Measurements from ENCODE around the gene FAM72D. TPM values are rescaled to one million over a fixed set of nuclear protein-coding genes. Genes with fewer than 3 reads are reported as not detected.
"Not testable (repeated sequence)": the region's sequence is repeated elsewhere in the genome, so short reads cannot be mapped to it uniquely, and the experiment has no call there.

Gene FAM72D
- polyA plus RNA-seq, 3 donors: 0.48 to 1.2 (median 0.79) TPM

- no CpG with 5 or more reads among the region's 4 CpGs for WGBS (ENCODE audit: insufficient coverage)
- H3K9me3 Mint-ChIP-seq; H3K79me2 ChIP-seq (ENCODE audit: insufficient read depth, low read length); H3K4me1 Mint-ChIP-seq; H3K4me3 Mint-ChIP-seq; H3K27ac Mint-ChIP-seq; H3K9me3 ChIP-seq (replicated peaks in 1 of 2; ENCODE audit: control insufficient read depth in 1 of 2, insufficient read depth in 1 of 2, low read length in 2 of 2); H3K36me3 ChIP-seq (replicated peaks in 1 of 2; ENCODE audit: control insufficient read depth in 1 of 2, insufficient read depth in 2 of 2, low read length in 2 of 2); H2AFZ ChIP-seq (ENCODE audit: insufficient read depth, low read depth, low read length, poor library complexity, severe bottlenecking); H3K27me3 Mint-ChIP-seq (ENCODE audit: low read depth in 3 of 3); H3K27ac ChIP-seq (ENCODE audit: low read depth in 1 of 2, low read length in 2 of 2); H3K9ac ChIP-seq (ENCODE audit: insufficient read depth, low read length, poor library complexity, severe bottlenecking); DNase-seq; H3K36me3 Mint-ChIP-seq; H3K27me3 ChIP-seq (ENCODE audit: control insufficient read depth in 2 of 2, insufficient read depth in 2 of 2, low read length in 2 of 2); H4K20me1 ChIP-seq (ENCODE audit: insufficient read depth, low read length); H3K4me3 ChIP-seq (replicated peaks in 1 of 3; ENCODE audit: low read depth in 2 of 3, low read length in 3 of 3); H3K4me2 ChIP-seq (replicated peaks; ENCODE audit: extremely low read depth, low read length, poor library complexity, severe bottlenecking); intact Hi-C loops (cut with micrococcal nuclease); H3K4me1 ChIP-seq (ENCODE audit: control insufficient read depth in 1 of 2, insufficient read depth in 2 of 2, low read length in 2 of 2): not testable (repeated sequence)
These were observed 42.3 kb upstream of the FAM72D start for GRCh38 chr1:145053428-145053827.

GRCh38 chr1:145055217-145055760, 40.5 kb upstream of the FAM72D start:
- H3K36me3 Mint-ChIP-seq; H3K27me3 Mint-ChIP-seq (ENCODE audit: low read depth in 3 of 3); H3K9me3 Mint-ChIP-seq; H3K9ac ChIP-seq (ENCODE audit: insufficient read depth, low read length, poor library complexity, severe bottlenecking); H3K27me3 ChIP-seq (ENCODE audit: control insufficient read depth in 2 of 2, insufficient read depth in 2 of 2, low read length in 2 of 2); H3K4me3 Mint-ChIP-seq; H3K9me3 ChIP-seq (replicated peaks in 1 of 2; ENCODE audit: control insufficient read depth in 1 of 2, insufficient read depth in 1 of 2, low read length in 2 of 2); H3K27ac Mint-ChIP-seq; H3K79me2 ChIP-seq (ENCODE audit: insufficient read depth, low read length); H4K20me1 ChIP-seq (ENCODE audit: insufficient read depth, low read length); H3K4me1 Mint-ChIP-seq; H3K4me2 ChIP-seq (replicated peaks; ENCODE audit: extremely low read depth, low read length, poor library complexity, severe bottlenecking); H3K4me1 ChIP-seq (ENCODE audit: control insufficient read depth in 1 of 2, insufficient read depth in 2 of 2, low read length in 2 of 2); intact Hi-C loops (cut with micrococcal nuclease); H3K36me3 ChIP-seq (replicated peaks in 1 of 2; ENCODE audit: control insufficient read depth in 1 of 2, insufficient read depth in 2 of 2, low read length in 2 of 2); H2AFZ ChIP-seq (ENCODE audit: insufficient read depth, low read depth, low read length, poor library complexity, severe bottlenecking); H3K4me3 ChIP-seq (replicated peaks in 1 of 3; ENCODE audit: low read depth in 2 of 3, low read length in 3 of 3); H3K27ac ChIP-seq (ENCODE audit: low read depth in 1 of 2, low read length in 2 of 2); DNase-seq: not testable (repeated sequence)
- WGBS (ENCODE audit: insufficient coverage): no CpG with 5 or more reads among the region's 4 CpGs

GRCh38 chr1:145058184-145058583, 37.6 kb upstream of the FAM72D start:
- H3K4me1 Mint-ChIP-seq; H3K9me3 ChIP-seq (replicated peaks in 1 of 2; ENCODE audit: control insufficient read depth in 1 of 2, insufficient read depth in 1 of 2, low read length in 2 of 2): not testable (repeated sequence)
- WGBS (ENCODE audit: insufficient coverage): no CpG with 5 or more reads among the region's 3 CpGs

GRCh38 chr1:145063285-145063684, 32.5 kb upstream of the FAM72D start:
- H3K27me3 Mint-ChIP-seq (ENCODE audit: low read depth in 3 of 3); H3K4me1 Mint-ChIP-seq; H3K27ac Mint-ChIP-seq; DNase-seq; H3K27me3 ChIP-seq (ENCODE audit: control insufficient read depth in 2 of 2, insufficient read depth in 2 of 2, low read length in 2 of 2); H3K36me3 ChIP-seq (replicated peaks in 1 of 2; ENCODE audit: control insufficient read depth in 1 of 2, insufficient read depth in 2 of 2, low read length in 2 of 2); H3K79me2 ChIP-seq (ENCODE audit: insufficient read depth, low read length); H4K20me1 ChIP-seq (ENCODE audit: insufficient read depth, low read length); H3K36me3 Mint-ChIP-seq; intact Hi-C loops (cut with micrococcal nuclease); H3K9ac ChIP-seq (ENCODE audit: insufficient read depth, low read length, poor library complexity, severe bottlenecking); H3K4me3 Mint-ChIP-seq; H2AFZ ChIP-seq (ENCODE audit: insufficient read depth, low read depth, low read length, poor library complexity, severe bottlenecking); H3K4me1 ChIP-seq (ENCODE audit: control insufficient read depth in 1 of 2, insufficient read depth in 2 of 2, low read length in 2 of 2); H3K9me3 Mint-ChIP-seq; H3K27ac ChIP-seq (ENCODE audit: low read depth in 1 of 2, low read length in 2 of 2); H3K4me2 ChIP-seq (replicated peaks; ENCODE audit: extremely low read depth, low read length, poor library complexity, severe bottlenecking); H3K9me3 ChIP-seq (replicated peaks in 1 of 2; ENCODE audit: control insufficient read depth in 1 of 2, insufficient read depth in 1 of 2, low read length in 2 of 2); H3K4me3 ChIP-seq (replicated peaks in 1 of 3; ENCODE audit: low read depth in 2 of 3, low read length in 3 of 3): not testable (repeated sequence)
- WGBS (ENCODE audit: insufficient coverage): no CpG with 5 or more reads among the region's 2 CpGs

More at GRCh38 chr1:145058184-145058583, 37.6 kb upstream of the FAM72D start:
- H3K36me3 Mint-ChIP-seq; H3K27ac ChIP-seq (ENCODE audit: low read depth in 1 of 2, low read length in 2 of 2); DNase-seq; H3K9me3 Mint-ChIP-seq; H3K27ac Mint-ChIP-seq; H4K20me1 ChIP-seq (ENCODE audit: insufficient read depth, low read length); intact Hi-C loops (cut with micrococcal nuclease); H3K36me3 ChIP-seq (replicated peaks in 1 of 2; ENCODE audit: control insufficient read depth in 1 of 2, insufficient read depth in 2 of 2, low read length in 2 of 2); H2AFZ ChIP-seq (ENCODE audit: insufficient read depth, low read depth, low read length, poor library complexity, severe bottlenecking); H3K4me3 Mint-ChIP-seq; H3K79me2 ChIP-seq (ENCODE audit: insufficient read depth, low read length); H3K4me1 ChIP-seq (ENCODE audit: control insufficient read depth in 1 of 2, insufficient read depth in 2 of 2, low read length in 2 of 2); H3K4me2 ChIP-seq (replicated peaks; ENCODE audit: extremely low read depth, low read length, poor library complexity, severe bottlenecking); H3K27me3 Mint-ChIP-seq (ENCODE audit: low read depth in 3 of 3); H3K4me3 ChIP-seq (replicated peaks in 1 of 3; ENCODE audit: low read depth in 2 of 3, low read length in 3 of 3); H3K9ac ChIP-seq (ENCODE audit: insufficient read depth, low read length, poor library complexity, severe bottlenecking); H3K27me3 ChIP-seq (ENCODE audit: control insufficient read depth in 2 of 2, insufficient read depth in 2 of 2, low read length in 2 of 2): not testable (repeated sequence)

Data from CD14-positive monocyte (primary cell).